SK-N-SH treated with all-trans-retinoic acid at 6 μM for 48 hours (cell line): ENCODE data around the gene ASB4.

Source experiments
- BACH2 ChIP-seq: fragments of 250-450 bp; sonication (Bioruptor Pico); IDR thresholded peaks from 2 replicates; pipeline ENCODE4 v1.9.0; 2021; ENCODE audit warnings: mild to moderate bottlenecking, borderline replicate concordance
- CREB5 ChIP-seq: fragments of 250-450 bp; sonication (Bioruptor Pico); IDR thresholded peaks from 2 replicates; pipeline ENCODE4 v1.5.1; 2020; ENCODE audit warnings: low read depth, mild to moderate bottlenecking, moderate library complexity
- CSDC2 ChIP-seq: fragments of 250-450 bp; sonication (Bioruptor Pico); IDR thresholded peaks from 2 replicates; pipeline ENCODE4 v1.5.0; 2020; ENCODE audit warnings: mild to moderate bottlenecking, moderate library complexity
- ESRRG ChIP-seq: fragments of 250-450 bp; sonication (Bioruptor Pico); IDR thresholded peaks from 2 replicates; pipeline ENCODE4 v1.6.1; 2021; ENCODE audit warnings: mild to moderate bottlenecking
- GLIS3 ChIP-seq: fragments of 250-450 bp; sonication (Bioruptor Pico); IDR thresholded peaks from 2 replicates; pipeline ENCODE4 v1.5.0; 2020; ENCODE audit warnings: mild to moderate bottlenecking, moderate library complexity
- OSR1 ChIP-seq: fragments of 250-450 bp; sonication (Bioruptor Pico); IDR thresholded peaks from 2 replicates; pipeline ENCODE4 v1.8.0; 2022; ENCODE audit warnings: moderate library complexity, mild to moderate bottlenecking, inconsistent platforms
- PATZ1 ChIP-seq: fragments of 250-450 bp; sonication (Bioruptor Pico); IDR thresholded peaks from 2 replicates; pipeline ENCODE4 v1.8.0; 2020; ENCODE audit warnings: mild to moderate bottlenecking, moderate library complexity, borderline replicate concordance
- TOX ChIP-seq: fragments of 250-450 bp; sonication (Bioruptor Pico); IDR thresholded peaks from 2 replicates; pipeline ENCODE4 v1.8.0; 2021; ENCODE audit warnings: mild to moderate bottlenecking, moderate library complexity, borderline replicate concordance
- ZFP3 ChIP-seq: fragments of 250-450 bp; sonication (Bioruptor Pico); IDR thresholded peaks from 2 replicates; pipeline ENCODE4 v1.5.0; 2020; ENCODE audit warnings: mild to moderate bottlenecking, moderate library complexity
- ZFP30 ChIP-seq: fragments of 450-650 bp; formaldehyde crosslinking; IDR thresholded peaks from 2 replicates; pipeline ENCODE4 v1.5.0; 2022; ENCODE audit warnings: mild to moderate bottlenecking, moderate library complexity
- ZNF565 ChIP-seq: fragments of 450-650 bp; formaldehyde crosslinking; conservative IDR thresholded peaks from 2 replicates; pipeline ENCODE4 v1.5.0; 2020; ENCODE audit warnings: low read depth, mild to moderate bottlenecking, moderate library complexity
- ZNF8 ChIP-seq: fragments of 450-650 bp; formaldehyde crosslinking; IDR thresholded peaks from 2 replicates; pipeline ENCODE4 v1.5.0; 2020; ENCODE audit warnings: mild to moderate bottlenecking, moderate library complexity

GRCh38 chr7:95547361-95548348 lies 61.9 kb downstream of the ASB4 start:
- no peak for TF ChIP-seq ZFP3
- no peak for TF ChIP-seq OSR1 (CRISPR knock-in tag)
- TF ChIP-seq CSDC2 (CRISPR knock-in tag), result no peak
- no peak for TF ChIP-seq TOX (CRISPR knock-in tag)
- TF ChIP-seq PATZ1 (CRISPR knock-in tag), result no peak
- no peak for TF ChIP-seq ZFP30
- TF ChIP-seq CREB5 (CRISPR knock-in tag), result no peak
- TF ChIP-seq ZNF565 (CRISPR knock-in tag), result no peak
- no peak for TF ChIP-seq ESRRG (CRISPR knock-in tag)
- TF ChIP-seq GLIS3 (CRISPR knock-in tag), result no peak
- TF ChIP-seq ZNF8 (CRISPR knock-in tag), result no peak
- no peak for TF ChIP-seq BACH2 (CRISPR knock-in tag)
